ENCODE data around the gene TPCN1. TPM values are rescaled to one million over a fixed set of nuclear protein-coding genes. Genes with fewer than 3 reads are reported as not detected.

TPCN1 gene
- total RNA-seq, 1 donor from 2014 or later, result 34.9 TPM

DNA sequence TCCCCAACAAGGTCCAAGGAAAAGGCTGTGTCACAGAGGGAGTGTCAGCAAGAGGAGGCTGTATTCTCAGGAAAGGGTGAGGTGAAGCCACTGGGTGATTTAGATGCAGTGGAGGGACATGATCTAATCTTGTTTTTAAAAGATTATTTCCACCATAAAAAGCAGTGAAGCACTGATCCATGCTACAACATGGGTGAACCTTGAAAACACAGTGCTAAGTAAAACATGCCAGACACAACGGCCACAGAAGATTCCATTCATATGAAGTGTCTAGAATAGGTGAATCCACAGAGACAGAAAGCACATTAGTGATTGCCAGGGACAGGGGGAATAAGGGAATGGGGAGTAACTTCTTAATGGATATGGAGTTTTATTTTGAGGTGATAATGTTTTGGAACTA, 23.0 kb upstream of the TPCN1 start:
- TF ChIP-seq, protein P1, sequence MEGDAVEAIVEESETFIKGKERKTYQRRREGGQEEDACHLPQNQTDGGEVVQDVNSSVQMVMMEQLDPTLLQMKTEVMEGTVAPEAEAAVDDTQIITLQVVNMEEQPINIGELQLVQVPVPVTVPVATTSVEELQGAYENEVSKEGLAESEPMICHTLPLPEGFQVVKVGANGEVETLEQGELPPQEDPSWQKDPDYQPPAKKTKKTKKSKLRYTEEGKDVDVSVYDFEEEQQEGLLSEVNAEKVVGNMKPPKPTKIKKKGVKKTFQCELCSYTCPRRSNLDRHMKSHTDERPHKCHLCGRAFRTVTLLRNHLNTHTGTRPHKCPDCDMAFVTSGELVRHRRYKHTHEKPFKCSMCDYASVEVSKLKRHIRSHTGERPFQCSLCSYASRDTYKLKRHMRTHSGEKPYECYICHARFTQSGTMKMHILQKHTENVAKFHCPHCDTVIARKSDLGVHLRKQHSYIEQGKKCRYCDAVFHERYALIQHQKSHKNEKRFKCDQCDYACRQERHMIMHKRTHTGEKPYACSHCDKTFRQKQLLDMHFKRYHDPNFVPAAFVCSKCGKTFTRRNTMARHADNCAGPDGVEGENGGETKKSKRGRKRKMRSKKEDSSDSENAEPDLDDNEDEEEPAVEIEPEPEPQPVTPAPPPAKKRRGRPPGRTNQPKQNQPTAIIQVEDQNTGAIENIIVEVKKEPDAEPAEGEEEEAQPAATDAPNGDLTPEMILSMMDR (IDR thresholded peaks at IDR 0.05; ENCODE audit: insufficient read depth, low read length, poor library complexity, severe bottlenecking), result no peak
- no peak for DNase-seq (ENCODE audit: low read depth)
- no peaks in the 10 kb centered on the region for H3K36me3 ChIP-seq (ENCODE audit: control insufficient read depth, insufficient read depth, low read length)
- no peak overlapping the region for H3K4me3 ChIP-seq (ENCODE audit: low read depth, low read length)
- no peaks in the 10 kb centered on the region for H3K27me3 ChIP-seq (ENCODE audit: control insufficient read depth, insufficient read depth, low read length)

DNA sequence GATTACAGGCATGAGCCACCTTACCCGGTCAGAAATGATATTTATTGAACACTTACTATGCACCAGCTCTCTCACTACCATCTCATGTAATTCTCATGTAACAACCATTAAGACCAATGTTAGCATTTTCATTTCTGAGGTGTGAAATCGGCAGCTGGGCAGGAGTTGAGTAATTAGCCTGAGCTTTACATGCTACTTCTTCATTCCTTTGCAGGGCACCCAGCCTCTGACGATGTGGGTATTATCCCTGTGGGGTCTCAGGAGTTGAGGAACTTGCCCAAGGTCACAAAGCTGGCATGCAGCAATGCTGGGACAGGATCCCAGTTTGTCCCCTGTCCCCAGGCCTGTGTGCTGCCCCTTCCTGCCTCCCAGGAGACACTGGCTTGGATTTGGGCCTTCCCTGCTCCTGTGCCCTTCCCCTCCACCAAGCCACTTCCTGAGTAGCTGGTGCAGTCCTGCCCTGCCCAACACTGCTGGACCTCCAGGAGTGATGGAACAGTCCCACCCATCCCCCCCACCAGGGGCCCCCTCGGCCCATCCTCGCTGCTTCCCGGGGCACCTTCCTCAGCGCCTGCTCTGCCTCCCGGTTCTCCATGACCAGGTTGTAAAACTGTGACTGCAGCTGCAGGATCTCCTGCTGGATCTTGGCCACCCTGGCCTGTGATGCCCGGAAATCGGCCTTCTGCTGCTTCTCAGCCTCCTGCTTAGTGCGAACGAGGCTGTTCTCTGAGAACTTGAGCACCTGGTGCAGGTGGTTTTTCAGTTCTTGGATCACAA, 21.1 kb upstream of the TPCN1 start:
- H3K4me3 ChIP-seq (ENCODE audit: low read depth, low read length), result no peak overlapping the region
- TF ChIP-seq, protein P1 (IDR thresholded peaks at IDR 0.05; ENCODE audit: insufficient read depth, low read length, poor library complexity, severe bottlenecking), result no peak
- H3K27me3 ChIP-seq (ENCODE audit: control insufficient read depth, insufficient read depth, low read length), result no peaks in the 10 kb centered on the region
- H3K36me3 ChIP-seq (ENCODE audit: control insufficient read depth, insufficient read depth, low read length), result no peaks in the 10 kb centered on the region
- no peak for DNase-seq (ENCODE audit: low read depth)

DNA sequence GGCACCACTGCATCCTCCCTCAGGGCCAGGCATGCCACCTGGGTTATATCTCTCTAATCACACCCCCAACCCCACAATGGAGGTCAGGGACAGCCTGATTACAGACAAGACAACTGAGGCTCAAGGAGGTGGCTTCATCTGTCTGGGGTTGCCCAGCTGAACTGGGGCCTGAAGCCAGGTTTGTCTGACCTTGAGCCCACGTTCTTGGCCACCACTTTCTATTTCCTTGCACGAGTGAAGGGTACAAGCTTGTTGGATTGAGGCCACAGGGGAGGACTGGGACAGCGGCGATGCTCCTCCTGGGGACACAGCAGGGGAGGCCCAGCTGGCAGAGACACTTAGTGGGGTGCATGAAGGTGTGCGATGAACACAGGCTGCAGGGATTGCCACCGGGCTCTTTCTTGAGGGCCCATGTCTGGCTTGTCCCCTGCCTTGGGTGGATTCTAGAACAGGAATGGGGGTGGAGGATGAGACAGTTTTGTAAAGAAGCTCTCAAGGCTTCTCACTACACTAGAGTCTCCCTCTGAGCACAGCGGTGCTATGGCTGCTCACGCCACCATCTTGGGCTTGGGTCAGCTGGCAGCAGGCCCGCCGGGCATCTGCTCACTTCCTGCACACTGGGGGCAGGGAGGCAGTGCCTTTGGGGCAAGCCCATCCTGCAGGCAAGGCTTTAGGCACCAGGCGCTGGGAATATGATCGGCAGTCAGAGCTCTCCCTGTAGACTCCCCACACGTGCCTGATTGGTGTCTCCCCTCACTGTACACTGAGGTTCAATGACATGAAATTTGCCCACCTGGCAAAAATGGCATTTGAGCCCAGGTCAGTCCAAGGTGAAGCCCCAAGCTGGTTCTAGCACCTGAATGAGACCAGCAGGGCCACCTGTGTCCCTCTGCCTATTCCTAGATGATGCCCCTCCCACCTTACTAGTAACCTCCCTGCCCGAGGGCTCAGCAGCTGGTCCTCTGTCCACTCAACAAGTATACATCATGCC, 19.8 kb upstream of the TPCN1 start:
- no peak for DNase-seq (ENCODE audit: low read depth)
- no peak overlapping the region for H3K4me3 ChIP-seq (ENCODE audit: low read depth, low read length)
- TF ChIP-seq, protein P1 (IDR thresholded peaks at IDR 0.05; ENCODE audit: insufficient read depth, low read length, poor library complexity, severe bottlenecking), result no peak
- no peaks in the 10 kb centered on the region for H3K36me3 ChIP-seq (ENCODE audit: control insufficient read depth, insufficient read depth, low read length)
- no peaks in the 10 kb centered on the region for H3K27me3 ChIP-seq (ENCODE audit: control insufficient read depth, insufficient read depth, low read length)

DNA sequence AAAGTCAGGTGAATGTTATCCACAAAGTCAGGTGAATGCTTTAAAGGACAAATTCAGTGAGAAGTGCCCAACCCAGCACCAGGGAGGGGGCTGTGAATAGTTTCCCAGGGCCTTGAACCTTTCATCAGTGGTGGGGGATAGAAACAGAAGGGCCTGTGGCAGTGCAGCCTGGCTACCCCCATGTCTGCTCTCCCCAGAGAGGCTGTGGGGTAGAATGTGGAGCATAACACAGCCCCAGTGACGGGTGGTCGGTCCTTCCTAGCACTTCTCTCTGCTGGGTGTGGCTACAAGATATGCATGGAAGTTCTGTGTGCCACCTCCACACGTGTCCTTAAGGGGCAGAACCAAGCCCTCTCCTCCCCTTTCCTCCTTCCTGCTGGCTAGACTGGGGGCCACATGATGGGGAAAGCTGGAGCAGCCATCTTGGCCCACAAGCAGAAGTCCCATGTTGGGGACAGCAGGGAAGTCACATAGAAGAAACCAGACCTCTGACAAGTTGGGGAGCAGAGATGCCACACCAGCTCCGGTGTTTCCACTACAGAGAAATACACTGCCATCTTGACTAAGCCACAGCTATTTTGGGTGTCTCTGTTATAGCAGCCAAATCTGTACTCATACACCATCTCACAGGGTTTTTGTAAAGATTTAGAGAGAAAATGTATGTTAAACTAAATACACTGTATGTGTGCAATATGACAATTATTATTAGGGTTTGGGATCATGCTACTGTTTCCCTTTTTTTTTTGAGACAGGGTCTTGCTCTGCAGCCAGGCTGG, 18.8 kb upstream of the TPCN1 start:
- H3K4me3 ChIP-seq (ENCODE audit: low read depth, low read length), result no peak overlapping the region
- H3K27me3 ChIP-seq (ENCODE audit: control insufficient read depth, insufficient read depth, low read length), result no peaks in the 10 kb centered on the region
- no peaks in the 10 kb centered on the region for H3K36me3 ChIP-seq (ENCODE audit: control insufficient read depth, insufficient read depth, low read length)
- no peak for DNase-seq (ENCODE audit: low read depth)
- TF ChIP-seq, protein P1 (IDR thresholded peaks at IDR 0.05; ENCODE audit: insufficient read depth, low read length, poor library complexity, severe bottlenecking), result no peak

DNA sequence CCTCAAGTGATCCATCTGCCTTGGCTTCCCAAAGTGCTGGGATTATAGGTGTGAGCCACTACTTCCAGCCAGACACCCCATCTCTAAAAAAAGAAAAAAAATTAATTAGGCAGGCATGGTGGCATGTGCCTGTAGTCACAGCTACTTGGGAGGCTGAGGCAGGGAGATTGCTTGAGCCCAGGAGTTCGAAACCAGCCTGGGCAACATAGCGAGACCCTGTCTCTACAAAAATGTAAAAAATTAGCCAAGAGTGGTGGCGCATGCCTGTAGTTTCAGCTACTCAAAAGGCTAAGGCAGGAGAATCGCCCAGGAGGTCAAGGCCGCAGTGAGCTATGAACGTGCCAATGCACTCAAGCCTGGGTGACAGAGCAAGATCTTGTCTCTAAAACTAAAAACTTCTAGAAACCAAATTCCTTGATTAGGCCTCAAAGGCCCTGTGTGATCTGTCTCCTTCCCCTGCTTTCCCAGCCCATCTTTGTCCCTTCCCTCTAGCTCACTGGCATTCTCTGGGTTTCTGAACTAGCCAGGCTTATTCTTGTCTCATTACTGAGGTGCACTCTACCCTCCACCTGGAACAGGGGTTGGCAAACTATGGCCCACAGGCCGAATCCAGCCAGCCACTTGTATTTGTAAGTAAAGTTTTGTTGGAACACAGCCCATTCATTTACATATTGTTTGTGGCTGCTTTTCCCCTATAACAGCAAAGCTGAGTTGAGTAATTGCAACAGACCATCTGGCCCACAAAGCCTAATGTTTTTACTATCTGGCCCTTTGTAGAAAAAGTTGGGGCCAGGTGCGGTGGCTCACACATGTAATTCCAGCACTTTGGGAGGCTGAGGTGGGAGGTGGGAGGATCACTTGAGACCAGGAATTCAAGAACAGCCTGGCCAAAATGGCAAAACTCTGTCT, 17.2 kb upstream of the TPCN1 start:
- no peaks in the 10 kb centered on the region for H3K27me3 ChIP-seq (ENCODE audit: control insufficient read depth, insufficient read depth, low read length)
- H3K4me3 ChIP-seq (ENCODE audit: low read depth, low read length), result no peak overlapping the region
- TF ChIP-seq, protein P1 (IDR thresholded peaks at IDR 0.05; ENCODE audit: insufficient read depth, low read length, poor library complexity, severe bottlenecking), result no peak

More for the DNA sequence above, 17.2 kb upstream of the TPCN1 start:
- no peaks in the 10 kb centered on the region for H3K36me3 ChIP-seq (ENCODE audit: control insufficient read depth, insufficient read depth, low read length)
- DNase-seq (ENCODE audit: low read depth), result no peak
